ENCODE results near the gene NYNRIN. TPM values are rescaled to one million over a fixed set of nuclear protein-coding genes. Genes with fewer than 3 reads are reported as not detected.

Gene NYNRIN
- total RNA-seq, 4 donors from 2014 or later, result 6.9 to 19.9 (median 11.5) TPM

DNA sequence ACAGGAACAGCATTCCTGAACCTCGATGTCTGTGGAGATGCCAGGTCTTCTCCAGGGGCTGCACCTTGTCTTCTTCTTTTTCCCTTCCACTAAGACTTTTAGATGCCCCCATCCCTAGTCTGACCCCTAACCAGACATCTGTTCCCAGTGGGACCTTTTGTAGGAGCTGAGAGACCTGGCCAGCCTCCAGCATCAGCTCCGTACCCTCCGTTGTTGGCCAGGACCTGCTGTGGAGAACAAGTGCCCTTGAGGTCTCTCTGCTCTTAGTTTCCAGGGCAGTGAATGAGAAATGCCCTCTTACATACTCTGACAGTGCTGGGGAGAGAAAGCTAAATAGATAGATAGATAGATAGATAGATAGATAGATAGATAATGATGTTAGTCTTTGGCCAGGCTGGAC, 60.5 kb downstream of the NYNRIN start:
- Histone ChIP-seq H3K27me3 (no peaks in the 10 kb centered on the region), H3K36me3 (no peaks in the 10 kb centered on the region), H3K4me1 (no peaks in the 10 kb centered on the region), H3K9me3 (peaks cover 0 to 3% (median 0%) of the 10 kb centered on the region in 3 donors), H3K4me3 (no peak overlapping the region), H3K27ac (no peak overlapping the region)
- TF ChIP-seq EP300 (IDR thresholded peaks at IDR 0.05) (no peak), POLR2A (IDR thresholded peaks at IDR 0.05) (no peak), POLR2AphosphoS5 (IDR thresholded peaks at IDR 0.05) (no peak)
- TF ChIP-seq, protein P1, sequence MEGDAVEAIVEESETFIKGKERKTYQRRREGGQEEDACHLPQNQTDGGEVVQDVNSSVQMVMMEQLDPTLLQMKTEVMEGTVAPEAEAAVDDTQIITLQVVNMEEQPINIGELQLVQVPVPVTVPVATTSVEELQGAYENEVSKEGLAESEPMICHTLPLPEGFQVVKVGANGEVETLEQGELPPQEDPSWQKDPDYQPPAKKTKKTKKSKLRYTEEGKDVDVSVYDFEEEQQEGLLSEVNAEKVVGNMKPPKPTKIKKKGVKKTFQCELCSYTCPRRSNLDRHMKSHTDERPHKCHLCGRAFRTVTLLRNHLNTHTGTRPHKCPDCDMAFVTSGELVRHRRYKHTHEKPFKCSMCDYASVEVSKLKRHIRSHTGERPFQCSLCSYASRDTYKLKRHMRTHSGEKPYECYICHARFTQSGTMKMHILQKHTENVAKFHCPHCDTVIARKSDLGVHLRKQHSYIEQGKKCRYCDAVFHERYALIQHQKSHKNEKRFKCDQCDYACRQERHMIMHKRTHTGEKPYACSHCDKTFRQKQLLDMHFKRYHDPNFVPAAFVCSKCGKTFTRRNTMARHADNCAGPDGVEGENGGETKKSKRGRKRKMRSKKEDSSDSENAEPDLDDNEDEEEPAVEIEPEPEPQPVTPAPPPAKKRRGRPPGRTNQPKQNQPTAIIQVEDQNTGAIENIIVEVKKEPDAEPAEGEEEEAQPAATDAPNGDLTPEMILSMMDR (IDR thresholded peaks at IDR 0.05), result no peak
- WGBS, 2 donors (ENCODE audit: low coverage in 1 of 2), result 56% methylated on average over 3 of the region's 3 CpGs; no CpG with 5 or more reads in 1 of the 2 donors
- no peak for ATAC-seq

DNA sequence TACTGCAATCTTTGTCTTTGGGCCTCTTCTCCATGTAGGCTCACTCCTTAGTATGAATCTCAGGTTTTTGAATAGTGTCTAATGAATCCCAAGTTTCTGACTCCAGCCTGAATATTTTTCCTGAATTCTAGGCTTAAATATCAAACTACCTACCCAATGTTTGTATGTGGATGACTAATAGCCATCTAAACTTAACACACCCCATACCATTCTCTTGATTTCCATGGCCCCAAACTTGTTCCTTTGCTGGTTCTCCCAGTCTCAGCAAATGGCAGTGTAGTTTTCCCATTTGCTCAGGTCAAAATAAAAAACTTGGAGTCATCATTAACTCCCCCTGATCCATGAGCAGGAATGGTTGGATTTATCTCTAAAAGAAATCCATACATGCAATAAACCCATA, 62.5 kb downstream of the NYNRIN start:
- no peak for TF ChIP-seq EP300 (IDR thresholded peaks at IDR 0.05)
- no peak for TF ChIP-seq POLR2A (IDR thresholded peaks at IDR 0.05)
- TF ChIP-seq POLR2AphosphoS5 (IDR thresholded peaks at IDR 0.05), result no peak
- TF ChIP-seq, protein P1 (IDR thresholded peaks at IDR 0.05), result no peak
- Histone ChIP-seq H3K27ac (no peak overlapping the region), H3K36me3 (no peaks in the 10 kb centered on the region), H3K4me1 (no peaks in the 10 kb centered on the region), H3K4me3 (no peak overlapping the region), H3K27me3 (no peaks in the 10 kb centered on the region), H3K9me3 (peaks cover 0 to 3% (median 0%) of the 10 kb centered on the region in 3 donors)
- ATAC-seq, result no peak

DNA sequence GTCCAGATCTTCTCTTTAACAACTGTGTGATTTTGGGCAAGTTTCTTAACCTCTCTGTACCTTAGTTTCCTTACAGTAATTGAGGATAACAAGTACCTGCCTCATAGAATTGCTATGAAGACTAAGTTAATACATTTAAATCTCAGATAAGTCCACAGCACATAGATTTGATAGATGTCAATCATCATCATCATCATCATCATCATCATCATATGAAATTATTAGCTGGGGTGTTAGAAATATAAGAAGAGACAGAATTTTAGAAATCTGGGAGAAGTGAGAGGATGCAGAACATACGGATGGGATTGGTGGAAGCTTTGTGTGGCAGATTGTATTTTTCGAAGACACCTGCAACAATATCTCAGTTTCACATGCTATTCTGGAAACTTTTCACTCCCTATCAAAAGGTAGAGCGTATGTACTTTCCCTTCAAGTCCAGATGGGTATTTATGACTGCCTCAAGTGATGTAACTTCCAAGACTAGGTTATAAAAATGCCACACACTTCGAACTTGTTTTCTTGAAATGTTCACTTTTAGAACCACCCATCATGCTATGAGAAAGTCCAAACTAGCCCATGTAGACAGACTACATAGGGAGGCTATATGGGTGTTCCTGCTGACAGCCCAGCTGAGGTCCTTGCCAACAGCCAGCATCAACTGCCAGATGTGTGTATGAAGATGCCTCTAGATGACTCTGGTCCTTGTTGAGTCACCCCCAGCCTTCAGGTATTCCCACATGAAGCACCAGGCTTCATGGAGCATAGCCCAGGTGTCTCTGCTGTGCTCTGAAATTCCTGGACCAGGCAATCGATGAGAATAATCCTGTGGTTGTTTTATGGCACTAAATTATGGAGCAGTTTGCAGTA, 64.4 kb downstream of the NYNRIN start:
- TF ChIP-seq POLR2AphosphoS5 (IDR thresholded peaks at IDR 0.05), result no peak
- TF ChIP-seq, protein P1 (IDR thresholded peaks at IDR 0.05), result no peak
- TF ChIP-seq POLR2A (IDR thresholded peaks at IDR 0.05), result no peak
- no peak for TF ChIP-seq EP300 (IDR thresholded peaks at IDR 0.05)
- no peak for ATAC-seq

DNA sequence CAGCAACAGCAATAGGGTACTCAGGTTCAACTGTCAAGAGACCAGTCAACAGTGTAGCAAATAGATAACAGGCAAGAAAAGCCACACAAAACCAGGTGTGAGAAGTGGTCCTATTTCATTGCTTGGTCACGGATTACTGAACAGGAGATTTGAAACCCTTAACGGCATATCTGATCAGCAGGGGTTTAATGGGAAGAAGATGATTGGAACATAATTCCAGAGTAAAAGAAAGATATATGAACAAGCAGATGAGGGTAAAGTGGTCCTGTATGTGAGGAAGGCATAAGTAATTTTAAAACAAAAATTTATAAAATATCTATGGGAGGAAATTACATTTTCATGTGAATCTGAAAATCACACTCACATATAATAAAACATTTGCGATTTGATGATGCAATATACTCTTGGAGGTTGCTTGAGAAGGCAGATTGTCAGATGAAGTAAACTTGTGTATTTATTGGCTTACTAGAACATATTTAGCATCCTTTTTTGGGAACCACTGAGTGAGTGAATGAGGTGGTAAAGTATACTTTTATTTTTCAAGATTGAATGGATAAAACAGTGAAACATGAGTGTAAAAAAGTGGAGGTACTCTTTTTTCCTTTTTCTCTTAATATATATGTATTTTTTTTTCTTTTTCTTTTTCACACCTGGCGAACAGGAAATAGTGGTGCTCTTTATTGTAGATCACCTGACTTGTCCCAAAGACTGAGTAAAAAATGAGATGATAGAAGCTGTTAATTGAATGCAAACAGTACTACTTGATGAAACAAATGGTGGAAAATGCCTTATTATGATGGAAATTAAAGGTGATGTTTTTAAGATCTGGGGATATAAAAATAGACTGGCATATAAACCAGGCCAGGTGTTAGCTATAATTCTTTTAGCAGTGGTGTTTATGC, 65.3 kb downstream of the NYNRIN start:
- ATAC-seq, result no peak
- Histone ChIP-seq H3K27me3 (no peaks in the 10 kb centered on the region), H3K4me1 (no peaks in the 10 kb centered on the region), H3K36me3 (no peaks in the 10 kb centered on the region), H3K27ac (no peak overlapping the region), H3K4me3 (no peak overlapping the region), H3K9me3 (no peaks in the 10 kb centered on the region)
- WGBS, 2 donors (ENCODE audit: low coverage in 1 of 2), result 62 to 68% methylated on average over 2 to 4 of the region's 4 CpGs
- TF ChIP-seq POLR2AphosphoS5 (IDR thresholded peaks at IDR 0.05) (no peak), POLR2A (IDR thresholded peaks at IDR 0.05) (no peak), EP300 (IDR thresholded peaks at IDR 0.05) (no peak)
- TF ChIP-seq, protein P1 (IDR thresholded peaks at IDR 0.05), result no peak

More for the DNA sequence above, 64.4 kb downstream of the NYNRIN start:
- Histone ChIP-seq H3K27ac (no peak overlapping the region), H3K36me3 (no peaks in the 10 kb centered on the region), H3K4me3 (no peak overlapping the region), H3K4me1 (no peaks in the 10 kb centered on the region), H3K9me3 (no peaks in the 10 kb centered on the region), H3K27me3 (no peaks in the 10 kb centered on the region)
- 49 to 59% methylated on average over 4 to 5 of the region's 5 CpGs for WGBS, 2 donors (ENCODE audit: low coverage in 1 of 2)
